Smooth muscle cell (in vitro differentiated cells): ENCODE results near the gene HSD17B11. TPM values are rescaled to one million over a fixed set of nuclear protein-coding genes. Genes with fewer than 3 reads are reported as not detected.

Experiments
- DNase-seq: peaks from one replicate; lab custom pipeline; 2025; ENCODE audit not compliant: unreplicated experiment; lab: John Stamatoyannopoulos, UW
- H2AFZ ChIP-seq: fragments of 200-600 bp; sonication (generic); 2 replicates; pipeline ENCODE4 v1.6.0; 2016; ENCODE audit warnings: antibody characterized with exemption, low read depth, mild to moderate bottlenecking
- H3F3A ChIP-seq: fragments of 200-600 bp; sonication (generic); 2 replicates; pipeline ENCODE4 v1.6.0; 2017; ENCODE audit warnings: antibody characterized with exemption, low read depth
- H3K27ac ChIP-seq: fragments of 200-600 bp; sonication (generic); 2 replicates; pipeline ENCODE4 v1.5.1; 2016; ENCODE audit warnings: low read depth, mild to moderate bottlenecking
- H3K27me3 ChIP-seq: fragments of 200-600 bp; sonication (generic); 2 replicates; pipeline ENCODE4 v1.6.1; 2016; ENCODE audit warnings: low read depth, mild to moderate bottlenecking
- H3K36me3 ChIP-seq: fragments of 200-600 bp; sonication (generic); 2 replicates; pipeline ENCODE4 v1.5.1; 2016; ENCODE audit warnings: low read depth
- H3K4me1 ChIP-seq: fragments of 200-600 bp; sonication (generic); 2 replicates; pipeline ENCODE4 v1.5.1; 2016; ENCODE audit warnings: low read depth
- H3K4me2 ChIP-seq: fragments of 200-600 bp; sonication (generic); 2 replicates; pipeline ENCODE4 v1.6.0; 2016; ENCODE audit warnings: mild to moderate bottlenecking
- H3K4me3 ChIP-seq: fragments of 200-600 bp; sonication (generic); 2 replicates; pipeline ENCODE4 v1.5.1; 2016; ENCODE audit warnings: mild to moderate bottlenecking
- H3K79me2 ChIP-seq: fragments of 200-600 bp; sonication (generic); 2 replicates; pipeline ENCODE4 v1.6.0; 2016; ENCODE audit warnings: low read depth, mild to moderate bottlenecking
- H3K9ac ChIP-seq: fragments of 200-600 bp; sonication (generic); 2 replicates; pipeline ENCODE4 v1.6.0; 2016; ENCODE audit warnings: low read depth
- H3K9me3 ChIP-seq: fragments of 200-600 bp; sonication (generic); replicated peaks from 2 replicates; pipeline ENCODE4 v1.5.1; 2016; ENCODE audit warnings: low read depth
- H4K20me1 ChIP-seq: fragments of 200-600 bp; sonication (generic); 2 replicates; pipeline ENCODE4 v1.6.0; 2016; ENCODE audit warnings: low read depth
- CTCF ChIP-seq: fragments of 200-600 bp; sonication (generic); IDR thresholded peaks from 2 replicates; pipeline ENCODE4 v1.5.1; 2017; ENCODE audit warnings: borderline replicate concordance, mild to moderate bottlenecking, antibody characterized with exemption; ENCODE audit not compliant: insufficient read depth, poor library complexity, severe bottlenecking
- WGBS: methylation state at CpG from one replicate; pipeline ENCODE4 v1.1.7; 2016; ENCODE audit warnings: low lambda C conversion rate; 5-methylcytosine and 5-hydroxymethylcytosine counted together
- polyA plus RNA-seq: library from polyadenylated mRNA; unstranded; fragments of >200 nt; fragmentation: Nextera tagmentation; extraction: Ambion mirVana; gene quantifications from 2 replicates; pipeline ENCODE4 v1.2.1, GENCODE V29; 2016
- total RNA-seq: library from RNA; depleted of rRNA; stranded (reverse); fragments of >200 nt; gene quantifications from 2 replicates; pipeline ENCODE4 v1.2.3, GENCODE V29; 2014

The HSD17B11 gene
- total and polyA plus RNA-seq, 2 experiments from 2014 or later: 12.8 to 52.2 TPM

GRCh38 chr4:87382931-87383330 is 8.1 kb downstream of the HSD17B11 start:
- no peaks in the 10 kb centered on the region for H4K20me1 ChIP-seq
- no peak overlapping the region for H3K4me3 ChIP-seq
- H3K79me2 ChIP-seq: peaks cover 14% of the 10 kb centered on the region
- no peak for TF ChIP-seq CTCF
- H3K4me2 ChIP-seq: no peak overlapping the region
- no peak overlapping the region for H3K27ac ChIP-seq
- 96% methylated on average over 3 of the region's 3 CpGs for WGBS
- H3K9ac ChIP-seq: no peak overlapping the region
- H3K36me3 ChIP-seq: peaks cover 3% of the 10 kb centered on the region
- H2AFZ ChIP-seq: no peak overlapping the region
- H3K4me1 ChIP-seq: no peaks in the 10 kb centered on the region
- no peak for DNase-seq
- H3F3A ChIP-seq: no peaks in the 10 kb centered on the region
- no peaks in the 10 kb centered on the region for H3K9me3 ChIP-seq
- H3K27me3 ChIP-seq: no peaks in the 10 kb centered on the region

GRCh38 chr4:87382116-87382515 is 8.9 kb downstream of the HSD17B11 start:
- Histone ChIP-seq H3K27me3 (no peaks in the 10 kb centered on the region), H4K20me1 (no peaks in the 10 kb centered on the region), H3K36me3 (peaks cover 3% of the 10 kb centered on the region), H2AFZ (no peak overlapping the region), H3K9ac (no peak overlapping the region), H3K27ac (no peak overlapping the region), H3F3A (no peaks in the 10 kb centered on the region), H3K9me3 (no peaks in the 10 kb centered on the region), H3K4me1 (no peaks in the 10 kb centered on the region), H3K4me2 (no peak overlapping the region), H3K4me3 (no peak overlapping the region), H3K79me2 (peaks cover 10% of the 10 kb centered on the region)
- WGBS: 100% methylated on average over 2 of the region's 2 CpGs
- no peak for DNase-seq
- no peak for TF ChIP-seq CTCF

- no peak for TF ChIP-seq CTCF
- no peak overlapping the region for H3K27ac ChIP-seq
- H4K20me1 ChIP-seq: no peaks in the 10 kb centered on the region
- no peak overlapping the region for H3K9ac ChIP-seq
- H2AFZ ChIP-seq: no peak overlapping the region
- no peak overlapping the region for H3K4me3 ChIP-seq
- H3K79me2 ChIP-seq: no peaks in the 10 kb centered on the region
- no peak for DNase-seq
- no peaks in the 10 kb centered on the region for H3K9me3 ChIP-seq
- no peaks in the 10 kb centered on the region for H3K36me3 ChIP-seq
- 89% methylated on average over 2 of the region's 2 CpGs for WGBS
- H3K27me3 ChIP-seq: no peaks in the 10 kb centered on the region
- no peaks in the 10 kb centered on the region for H3K4me1 ChIP-seq
- H3K4me2 ChIP-seq: no peak overlapping the region
- no peaks in the 10 kb centered on the region for H3F3A ChIP-seq
These were observed 13.2 kb downstream of the HSD17B11 start for GRCh38 chr4:87377816-87378215.

GRCh38 chr4:87375719-87376291 is 15.2 kb downstream of the HSD17B11 start:
- peak; percentile 63 for TF ChIP-seq CTCF
- no peaks in the 10 kb centered on the region for H3K4me1 ChIP-seq
- no peaks in the 10 kb centered on the region for H3K27me3 ChIP-seq
- H3K27ac ChIP-seq: no peak overlapping the region
- H3F3A ChIP-seq: no peaks in the 10 kb centered on the region
- no peaks in the 10 kb centered on the region for H3K9me3 ChIP-seq
- no peaks in the 10 kb centered on the region for H3K79me2 ChIP-seq
- H4K20me1 ChIP-seq: no peaks in the 10 kb centered on the region
- H3K36me3 ChIP-seq: no peaks in the 10 kb centered on the region
- no peak overlapping the region for H3K4me3 ChIP-seq
- no peak for DNase-seq
- H3K4me2 ChIP-seq: no peak overlapping the region
- no peak overlapping the region for H3K9ac ChIP-seq
- H2AFZ ChIP-seq: no peak overlapping the region
- 51% methylated on average over 4 of the region's 4 CpGs for WGBS
